ENCODE data around the gene PRKAR2B.

DNA sequence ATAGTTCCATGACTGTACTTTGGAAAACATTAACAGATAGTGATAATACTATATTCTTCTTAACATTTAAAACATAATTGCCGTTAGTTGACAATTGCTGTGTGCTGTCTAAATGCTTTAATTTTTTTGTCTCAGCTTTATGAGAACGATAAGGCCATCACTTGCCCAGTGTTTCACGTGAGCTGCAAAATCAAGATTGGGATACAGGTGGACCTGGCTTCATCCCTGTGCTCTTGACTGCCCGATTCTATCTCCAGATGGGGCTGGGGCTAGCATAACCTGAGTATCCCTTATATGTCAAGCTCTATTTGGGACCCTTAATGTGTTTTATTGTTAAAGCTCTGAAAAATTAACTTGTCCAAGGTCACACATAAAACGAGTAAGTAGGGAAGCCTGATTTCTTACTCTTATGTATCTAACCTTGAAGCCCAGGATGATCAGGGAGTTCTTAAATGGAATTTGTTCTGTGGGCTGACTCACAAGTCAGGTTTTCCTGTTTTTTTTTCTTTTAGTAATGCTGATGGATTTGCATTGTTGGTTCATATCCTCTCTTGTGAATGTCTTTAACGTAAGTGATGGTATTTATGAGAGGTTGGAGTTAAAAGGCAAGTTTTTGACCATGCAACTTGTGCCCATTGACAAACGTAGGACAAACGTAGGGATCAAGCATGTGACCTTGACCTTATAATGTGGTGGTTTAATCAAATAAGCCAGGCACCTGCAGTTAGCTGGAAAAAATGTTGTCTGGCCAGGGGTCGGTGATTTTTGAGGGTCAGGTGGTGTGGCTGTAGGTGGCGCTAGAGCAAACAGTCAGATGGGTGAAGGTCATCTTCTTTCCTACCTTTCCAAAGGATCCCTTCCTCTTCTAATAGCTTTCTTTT is 3.6 kb downstream of the PRKAR2B start:
- TF ChIP-seq EP300 (IDR thresholded peaks at IDR 0.05): no peak
- no peak for TF ChIP-seq POLR2A (IDR thresholded peaks at IDR 0.05)

All from tibial nerve (tissue), 3 donors.